Kidney epithelial cell (primary cell): Measurements from ENCODE around the gene GOPC. TPM values are rescaled to one million over a fixed set of nuclear protein-coding genes. Genes with fewer than 3 reads are reported as not detected.

Experiments
- DNase-seq: peaks from one replicate; pipeline ENCODE4 v3.0.0-alpha.2; 2010; ENCODE audit warnings: low read depth
- H3K27me3 ChIP-seq: 2 replicates; pipeline ENCODE4 v1.6.0; 2011; ENCODE audit warnings: low read length; ENCODE audit not compliant: control insufficient read depth, insufficient read depth
- H3K36me3 ChIP-seq: 2 replicates; pipeline ENCODE4 v1.5.1; 2011; ENCODE audit warnings: low read length; ENCODE audit not compliant: control insufficient read depth, insufficient read depth
- H3K4me3 ChIP-seq: 2 replicates; pipeline ENCODE4 v1.5.1; 2011; ENCODE audit warnings: low read depth, mild to moderate bottlenecking, control low read depth, low read length
- total RNA-seq: library from RNA; depleted of rRNA; stranded (reverse); fragments of >200 nt; gene quantifications from 2 replicates; pipeline ENCODE4 v1.2.3, GENCODE V29; 2015
- TF ChIP-seq, protein P1 (sequence below): IDR thresholded peaks from 2 replicates; pipeline ENCODE4 v1.5.1; 2011; ENCODE audit warnings: mild to moderate bottlenecking, moderate library complexity, low read length, control low read depth, inconsistent platforms; ENCODE audit not compliant: insufficient read depth, poor library complexity, severe bottlenecking

Gene GOPC
- total RNA-seq, 1 donor from 2014 or later = 25.9 TPM

DNA sequence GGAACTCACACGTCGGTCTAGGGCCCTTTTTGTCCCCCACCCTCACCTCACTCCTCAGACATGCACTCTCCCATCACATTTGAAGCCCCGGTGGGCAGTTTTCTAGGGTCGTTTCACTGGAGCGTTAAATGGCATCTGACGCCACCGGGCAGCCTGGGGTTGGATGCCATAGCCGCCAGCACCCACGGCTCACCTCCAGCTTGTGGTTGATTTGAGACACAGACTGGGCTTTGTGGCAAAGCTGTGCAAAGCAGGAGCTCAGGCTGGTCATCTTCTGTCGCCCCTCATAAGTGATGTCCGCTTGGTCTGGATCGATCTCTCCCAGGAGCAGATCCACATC, 530 bp downstream of the GOPC start:
- TF ChIP-seq, protein P1, sequence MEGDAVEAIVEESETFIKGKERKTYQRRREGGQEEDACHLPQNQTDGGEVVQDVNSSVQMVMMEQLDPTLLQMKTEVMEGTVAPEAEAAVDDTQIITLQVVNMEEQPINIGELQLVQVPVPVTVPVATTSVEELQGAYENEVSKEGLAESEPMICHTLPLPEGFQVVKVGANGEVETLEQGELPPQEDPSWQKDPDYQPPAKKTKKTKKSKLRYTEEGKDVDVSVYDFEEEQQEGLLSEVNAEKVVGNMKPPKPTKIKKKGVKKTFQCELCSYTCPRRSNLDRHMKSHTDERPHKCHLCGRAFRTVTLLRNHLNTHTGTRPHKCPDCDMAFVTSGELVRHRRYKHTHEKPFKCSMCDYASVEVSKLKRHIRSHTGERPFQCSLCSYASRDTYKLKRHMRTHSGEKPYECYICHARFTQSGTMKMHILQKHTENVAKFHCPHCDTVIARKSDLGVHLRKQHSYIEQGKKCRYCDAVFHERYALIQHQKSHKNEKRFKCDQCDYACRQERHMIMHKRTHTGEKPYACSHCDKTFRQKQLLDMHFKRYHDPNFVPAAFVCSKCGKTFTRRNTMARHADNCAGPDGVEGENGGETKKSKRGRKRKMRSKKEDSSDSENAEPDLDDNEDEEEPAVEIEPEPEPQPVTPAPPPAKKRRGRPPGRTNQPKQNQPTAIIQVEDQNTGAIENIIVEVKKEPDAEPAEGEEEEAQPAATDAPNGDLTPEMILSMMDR = no peak
- DNase-seq = no peak

DNA sequence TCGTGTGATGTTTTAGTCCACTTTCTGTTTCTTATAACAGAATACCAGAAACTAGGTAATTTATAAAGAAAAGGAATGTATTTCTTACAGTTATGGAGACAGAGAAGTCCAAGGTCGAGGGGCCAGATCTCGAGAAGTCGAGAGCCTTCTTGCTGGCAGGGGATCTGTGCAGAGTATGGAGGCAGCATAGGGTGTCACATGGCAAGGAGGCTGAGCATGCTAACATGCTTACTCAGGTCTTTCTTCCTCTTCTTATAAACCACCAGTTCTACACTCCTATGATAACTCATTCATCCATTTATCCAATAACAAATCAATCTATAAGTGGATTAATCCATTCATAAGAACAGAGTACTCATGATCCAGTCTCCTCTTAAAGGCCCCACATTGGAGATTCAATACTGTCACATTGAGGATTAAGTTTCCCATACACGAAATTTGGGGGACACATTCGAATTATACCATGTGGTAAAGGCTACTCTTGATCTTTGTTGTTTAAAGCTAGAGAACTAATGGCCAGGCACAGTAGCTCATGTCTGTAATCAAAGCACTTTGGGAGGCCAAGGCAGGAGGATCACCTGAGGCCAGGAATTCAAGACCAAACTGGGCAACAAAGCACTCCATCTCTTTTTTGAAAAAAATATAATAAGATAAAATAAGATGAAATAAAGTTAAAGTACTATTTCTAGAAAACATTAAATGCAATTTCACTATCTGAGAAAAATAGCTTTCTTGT, 2.1 kb downstream of the GOPC start:
- Histone ChIP-seq H3K36me3 (no peaks in the 10 kb centered on the region), H3K4me3 (no peak overlapping the region), H3K27me3 (no peaks in the 10 kb centered on the region)
- DNase-seq = no peak
- TF ChIP-seq, protein P1 = no peak

More for the DNA sequence above, 530 bp downstream of the GOPC start:
- no peaks in the 10 kb centered on the region for H3K36me3 ChIP-seq
- no peaks in the 10 kb centered on the region for H3K27me3 ChIP-seq
- peak overlapping the region; percentile 78 for H3K4me3 ChIP-seq

DNA sequence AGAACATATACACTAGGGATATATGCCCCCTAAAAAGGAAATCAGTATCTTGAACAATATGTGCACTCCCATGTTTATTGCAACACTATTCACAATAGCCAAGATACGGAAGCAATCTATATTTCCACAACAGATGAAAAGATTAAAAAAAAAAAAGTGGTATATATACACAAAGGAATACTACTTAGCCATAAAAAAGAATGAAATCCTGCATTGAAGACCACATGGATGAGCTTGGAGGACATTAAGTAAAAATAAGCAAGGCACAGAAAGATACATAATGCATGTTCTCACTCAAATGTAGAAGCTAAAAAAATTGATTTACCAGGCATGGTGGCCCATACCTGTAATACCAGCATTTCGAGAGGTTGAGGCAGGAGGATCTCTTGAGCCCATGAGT, 4.6 kb downstream of the GOPC start:
- TF ChIP-seq, protein P1 = no peak
- no peak overlapping the region for H3K4me3 ChIP-seq
- H3K27me3 ChIP-seq = no peaks in the 10 kb centered on the region
- no peaks in the 10 kb centered on the region for H3K36me3 ChIP-seq
- DNase-seq = no peak

DNA sequence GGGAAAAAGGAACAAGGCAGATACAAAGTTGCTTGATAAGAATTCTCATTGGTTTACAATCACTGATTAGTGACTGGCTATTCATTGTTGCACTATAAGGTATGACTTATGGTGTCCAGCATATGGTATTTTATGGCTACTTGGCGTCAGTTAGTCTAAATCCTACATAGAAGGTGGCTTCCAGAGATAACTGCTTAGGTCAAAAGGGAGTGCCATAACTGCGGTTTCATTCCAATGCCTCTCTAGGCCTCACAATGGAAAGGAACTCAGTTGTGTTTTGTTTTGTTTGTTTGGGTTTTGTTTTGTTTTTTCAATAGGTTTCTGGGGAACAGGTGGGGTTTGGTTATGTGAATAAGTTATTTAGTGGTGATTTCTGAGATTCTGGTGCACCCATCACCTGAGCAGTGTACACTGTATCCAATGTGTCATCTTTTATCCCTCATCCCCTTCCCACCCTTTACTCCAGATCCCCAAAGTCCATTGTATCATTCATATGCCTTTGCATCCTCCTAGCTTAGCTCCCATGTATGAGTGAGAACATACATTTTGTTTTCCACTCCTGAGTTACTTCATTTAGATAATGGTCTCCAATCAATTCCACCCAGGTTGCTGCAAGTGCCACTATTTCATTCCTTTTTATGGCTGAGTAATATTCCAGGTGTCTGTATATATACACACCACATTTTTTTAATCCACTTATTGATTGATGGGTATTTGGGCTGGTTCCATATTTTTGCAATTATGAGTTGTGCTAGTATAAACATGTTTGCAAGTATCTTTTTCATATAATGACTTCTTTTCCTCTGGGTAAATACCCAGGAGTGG, 7.0 kb downstream of the GOPC start:
- no peak for DNase-seq
- TF ChIP-seq, protein P1 = no peak
- H3K36me3 ChIP-seq = no peaks in the 10 kb centered on the region
- no peak overlapping the region for H3K4me3 ChIP-seq
- H3K27me3 ChIP-seq = no peaks in the 10 kb centered on the region

- Histone ChIP-seq H3K36me3 (no peaks in the 10 kb centered on the region), H3K4me3 (no peak overlapping the region), H3K27me3 (no peaks in the 10 kb centered on the region)
- no peak for DNase-seq
- TF ChIP-seq, protein P1 = no peak
Measured at GRCh38 chr6:117592983-117593759, 9.1 kb downstream of the GOPC start.
